ENCODE measurements around the gene TRIM65.
A peak's percentile ranks its signal among the peaks of the same experiment; 100 is the strongest.

TRIM65 gene

DNA sequence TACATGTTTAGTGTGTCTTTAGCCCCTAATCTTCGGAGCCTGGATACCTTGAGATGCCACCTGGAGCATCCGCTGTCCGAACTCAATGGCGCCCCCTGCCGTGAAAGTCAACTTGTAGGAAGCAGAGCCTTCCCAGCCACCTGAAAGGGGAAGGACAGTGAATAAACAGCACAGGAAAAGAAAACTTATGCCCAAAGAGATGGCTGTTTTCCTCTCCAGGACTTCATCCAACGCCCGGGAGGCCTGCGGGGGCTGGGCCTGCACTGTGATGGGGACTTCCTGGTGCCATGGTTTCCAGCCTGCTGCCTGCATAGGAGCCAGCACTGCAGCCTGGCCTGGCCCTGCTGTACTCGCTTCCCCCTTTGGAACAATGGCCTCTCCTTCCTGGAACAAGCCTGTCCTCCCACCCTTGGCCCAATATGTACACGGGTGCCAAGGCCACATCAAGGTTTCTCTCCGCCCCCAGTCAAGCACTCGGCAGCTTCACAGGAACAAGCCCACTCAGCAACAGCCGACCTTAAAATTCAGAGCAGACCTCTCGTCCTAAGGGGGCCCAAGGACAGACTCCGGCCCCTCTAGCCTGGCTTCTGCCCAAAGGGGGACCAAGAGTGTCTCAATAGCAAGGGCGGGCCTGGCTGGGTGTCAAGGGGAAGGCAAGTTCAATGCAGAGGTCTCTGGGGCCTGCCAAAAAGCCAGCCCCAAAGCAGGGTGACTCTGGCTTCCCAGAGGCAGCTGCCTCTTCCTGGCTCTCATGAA is 48.0 kb downstream of the TRIM65 start:
- Mint-ChIP-seq H3K27me3 (ENCODE audit: low read depth) (no peaks in the 10 kb centered on the region), H3K36me3 (ENCODE audit: low read depth) (peaks cover 29% of the 10 kb centered on the region), H3K27ac (peak overlapping the region; percentile 11), H3K4me3 (no peak overlapping the region), H3K4me1 (ENCODE audit: low read depth) (peaks cover 22% of the 10 kb centered on the region), H3K9me3 (no peaks in the 10 kb centered on the region)

DNA sequence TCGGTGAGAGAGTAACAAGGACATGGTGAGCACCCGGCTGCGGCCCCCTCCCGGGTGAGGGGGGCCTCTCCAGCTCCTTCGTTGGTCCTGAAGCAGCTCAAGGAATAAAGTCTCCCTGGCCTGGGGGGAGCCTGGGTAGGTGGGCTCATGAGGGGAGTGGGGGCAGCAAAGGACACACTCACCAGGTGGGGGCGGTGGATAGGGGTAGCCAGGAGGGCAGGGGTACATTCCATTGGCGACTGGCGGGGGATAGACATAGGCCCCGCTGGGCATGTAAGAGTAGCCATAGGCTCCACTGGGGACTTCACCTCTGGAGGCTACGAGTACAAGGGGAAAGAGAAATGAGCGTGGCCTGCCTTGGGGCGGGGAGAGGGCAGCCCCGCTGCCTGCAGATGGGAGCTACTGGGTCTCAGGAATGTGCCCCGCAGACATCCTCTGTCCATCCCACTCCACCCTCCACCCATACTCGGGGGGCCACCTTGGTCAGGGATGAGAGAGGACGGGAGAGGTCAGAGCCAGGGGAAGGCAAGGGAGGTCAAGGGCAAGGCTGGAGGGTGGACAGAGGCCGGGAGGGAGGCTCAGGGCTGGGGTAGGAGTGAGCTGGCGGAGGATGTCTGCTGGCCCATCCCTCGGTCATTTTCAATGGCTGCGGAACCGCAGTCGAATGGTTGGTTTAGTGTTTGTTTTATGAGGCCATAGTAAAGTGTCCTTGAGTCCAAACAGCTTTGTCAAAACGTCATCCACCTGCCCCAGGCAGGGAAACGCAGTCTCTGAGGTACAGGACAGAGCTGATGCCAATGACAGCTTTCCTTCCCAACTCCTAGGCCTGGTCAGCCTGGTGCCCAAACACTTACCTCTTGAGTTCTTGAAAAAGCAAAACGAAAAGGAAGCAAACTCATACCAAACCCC is 48.9 kb downstream of the TRIM65 start:
- peaks cover 19% of the 10 kb centered on the region for H3K4me1 Mint-ChIP-seq (ENCODE audit: low read depth)
- no peaks in the 10 kb centered on the region for H3K9me3 Mint-ChIP-seq
- no peaks in the 10 kb centered on the region for H3K27me3 Mint-ChIP-seq (ENCODE audit: low read depth)
- peak overlapping the region; percentile 11 for H3K27ac Mint-ChIP-seq
- no peak overlapping the region for H3K4me3 Mint-ChIP-seq
- peaks cover 33% of the 10 kb centered on the region for H3K36me3 Mint-ChIP-seq (ENCODE audit: low read depth)

DNA sequence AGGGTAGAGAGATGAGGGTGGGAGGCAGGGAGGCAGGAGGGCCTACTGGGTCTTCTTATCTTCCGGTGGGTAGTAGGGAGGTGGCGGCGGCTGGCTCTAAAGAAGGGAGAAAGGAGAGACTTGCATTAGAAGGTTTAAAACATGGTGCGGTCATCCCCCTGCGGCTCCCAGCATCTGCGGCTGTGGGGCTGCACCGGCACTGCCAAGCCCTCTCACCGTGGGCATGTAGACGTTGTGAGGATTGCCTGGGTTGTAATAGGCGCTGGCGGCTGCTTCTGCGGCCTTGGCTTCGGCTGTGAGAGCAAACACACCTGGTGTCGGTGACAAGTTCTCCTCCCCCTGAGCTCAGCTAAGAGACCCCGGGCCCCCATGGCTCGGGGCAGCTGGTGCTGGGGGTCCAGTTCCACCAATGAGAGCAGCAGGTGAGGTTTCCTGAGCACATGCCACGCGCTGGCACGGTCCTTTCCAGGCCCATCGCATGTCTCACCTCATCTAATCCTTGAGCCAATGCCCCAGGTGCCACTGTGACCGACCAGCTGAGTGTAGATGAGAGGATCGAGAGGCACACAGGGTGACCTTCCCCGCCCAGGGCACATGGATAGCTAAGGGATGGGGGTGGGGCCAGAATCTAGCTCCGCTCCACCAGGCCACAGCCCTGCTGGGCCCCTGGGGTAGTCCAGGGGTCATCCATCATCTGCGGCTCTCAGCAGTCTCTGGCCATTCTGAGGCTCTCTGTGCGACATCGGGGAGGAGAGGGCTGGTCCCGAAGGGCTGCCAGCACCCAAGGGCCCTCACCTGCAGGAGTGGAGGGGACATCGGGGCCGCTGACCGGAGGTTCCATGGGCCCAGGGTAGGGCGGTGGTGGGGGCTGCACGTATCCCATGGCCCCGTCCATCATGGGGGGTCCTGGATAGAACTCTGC is 49.8 kb downstream of the TRIM65 start:
- Mint-ChIP-seq H3K4me3 (no peak overlapping the region), H3K27ac (no peak overlapping the region), H3K36me3 (ENCODE audit: low read depth) (peaks cover 36% of the 10 kb centered on the region), H3K27me3 (ENCODE audit: low read depth) (no peaks in the 10 kb centered on the region), H3K9me3 (no peaks in the 10 kb centered on the region), H3K4me1 (ENCODE audit: low read depth) (peaks cover 20% of the 10 kb centered on the region)

DNA sequence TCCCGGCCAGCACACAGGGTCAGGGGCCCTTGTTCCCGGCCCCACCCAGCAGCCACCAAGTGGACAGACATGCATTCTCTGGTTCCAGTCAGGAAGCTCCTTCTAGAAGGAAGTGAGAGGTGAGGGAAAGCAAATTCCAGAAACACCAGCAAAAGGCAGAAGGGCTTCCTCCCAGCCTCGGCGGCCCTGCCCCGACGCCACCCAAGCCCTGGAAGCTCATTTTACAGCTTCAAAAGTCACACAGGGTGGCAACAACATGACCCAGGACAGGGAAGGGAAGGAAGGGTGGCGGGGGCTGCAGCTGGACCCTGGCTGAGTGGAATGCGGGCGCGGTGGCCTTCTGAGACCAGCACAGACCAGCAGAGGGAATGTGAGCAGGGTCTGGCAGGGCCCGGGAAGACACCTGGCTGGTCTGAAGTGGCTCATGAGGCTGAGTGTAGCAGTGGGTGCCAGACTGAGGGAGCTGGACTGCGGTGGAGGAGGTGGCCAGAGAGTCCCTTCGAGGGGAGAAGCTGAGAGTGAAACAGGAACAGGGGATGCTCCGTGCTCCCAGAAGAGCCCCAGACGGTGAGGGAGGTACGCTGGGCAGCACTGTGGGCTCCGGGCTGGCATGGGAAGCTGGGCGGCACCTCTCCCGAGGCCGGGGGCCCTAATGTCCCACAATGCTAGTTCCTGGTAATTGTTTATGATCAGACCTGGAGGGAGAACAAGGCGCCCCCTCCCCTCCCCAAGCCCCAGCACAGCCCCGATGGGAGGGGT is 50.6 kb downstream of the TRIM65 start:
- Mint-ChIP-seq H3K4me1 (ENCODE audit: low read depth) (peaks cover 19% of the 10 kb centered on the region), H3K36me3 (ENCODE audit: low read depth) (peaks cover 36% of the 10 kb centered on the region), H3K27me3 (ENCODE audit: low read depth) (no peaks in the 10 kb centered on the region), H3K9me3 (no peaks in the 10 kb centered on the region), H3K4me3 (no peak overlapping the region), H3K27ac (peak overlapping the region; percentile 62)

DNA sequence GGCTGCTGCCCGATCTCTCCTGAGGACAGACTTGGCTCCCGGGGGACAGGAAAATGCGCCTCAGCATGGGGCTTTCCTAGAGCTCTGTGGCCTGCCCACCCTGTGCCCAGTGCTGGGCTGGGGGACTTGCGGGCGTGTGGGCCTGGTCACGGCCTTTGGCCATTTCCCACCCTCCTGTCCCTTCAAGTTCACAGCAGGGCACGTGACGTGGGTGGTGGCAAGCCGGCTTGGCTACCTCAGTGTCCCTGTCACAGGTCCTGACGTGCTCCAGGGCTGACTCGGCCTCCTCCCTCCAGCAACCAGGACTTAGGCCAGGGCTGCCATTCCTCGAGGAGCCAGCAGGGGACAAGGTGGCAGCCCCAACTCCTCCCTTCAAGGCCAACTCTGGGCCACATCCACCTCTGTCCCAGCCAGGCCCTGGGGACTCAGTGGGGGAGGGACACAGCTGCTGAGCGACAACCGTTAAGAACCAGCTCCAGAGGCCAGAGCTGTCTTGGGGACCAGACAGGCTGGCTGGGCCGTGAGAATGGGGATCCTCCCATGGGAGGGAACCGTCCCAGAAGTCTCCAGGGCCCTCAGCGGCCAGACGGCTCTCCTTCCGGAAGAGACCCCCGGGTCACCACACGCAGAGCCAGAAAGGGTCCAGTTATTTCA is 51.6 kb downstream of the TRIM65 start:
- Mint-ChIP-seq H3K27ac (peak overlapping the region; percentile 65), H3K9me3 (no peaks in the 10 kb centered on the region), H3K27me3 (ENCODE audit: low read depth) (no peaks in the 10 kb centered on the region), H3K4me1 (ENCODE audit: low read depth) (peaks cover 19% of the 10 kb centered on the region), H3K4me3 (peak overlapping the region; percentile 25), H3K36me3 (ENCODE audit: low read depth) (peaks cover 37% of the 10 kb centered on the region)

DNA sequence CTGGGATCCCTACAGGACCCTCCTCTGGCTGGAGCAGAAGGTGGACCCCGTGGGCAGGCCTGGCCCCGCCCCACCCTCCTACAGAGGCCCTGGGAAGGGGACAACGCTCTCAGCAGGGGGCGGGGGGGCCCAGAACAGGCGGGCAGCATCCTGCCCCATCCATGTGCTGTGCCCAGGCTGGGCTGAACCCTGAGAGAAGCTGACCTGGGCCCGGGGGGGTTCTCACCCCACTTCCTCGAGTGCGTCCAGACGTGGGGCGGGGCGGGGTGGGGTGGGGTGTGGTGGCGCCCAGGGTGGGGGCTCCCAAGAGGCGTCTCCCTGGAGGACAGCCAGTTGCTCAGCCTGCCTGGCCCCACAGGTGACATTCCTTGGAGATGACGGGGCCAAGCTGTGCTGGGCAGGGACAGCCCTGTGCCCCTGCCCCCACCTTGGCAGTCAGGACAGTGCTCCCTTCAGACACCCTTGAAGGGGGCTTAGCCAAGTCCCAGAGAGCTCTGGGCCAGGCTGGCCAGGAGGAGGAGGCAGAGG is 52.2 kb downstream of the TRIM65 start:
- Mint-ChIP-seq H3K4me1 (ENCODE audit: low read depth) (peaks cover 19% of the 10 kb centered on the region), H3K27ac (peak overlapping the region; percentile 97), H3K36me3 (ENCODE audit: low read depth) (peaks cover 35% of the 10 kb centered on the region), H3K4me3 (peak overlapping the region; percentile 94), H3K27me3 (ENCODE audit: low read depth) (no peaks in the 10 kb centered on the region), H3K9me3 (no peaks in the 10 kb centered on the region)

DNA sequence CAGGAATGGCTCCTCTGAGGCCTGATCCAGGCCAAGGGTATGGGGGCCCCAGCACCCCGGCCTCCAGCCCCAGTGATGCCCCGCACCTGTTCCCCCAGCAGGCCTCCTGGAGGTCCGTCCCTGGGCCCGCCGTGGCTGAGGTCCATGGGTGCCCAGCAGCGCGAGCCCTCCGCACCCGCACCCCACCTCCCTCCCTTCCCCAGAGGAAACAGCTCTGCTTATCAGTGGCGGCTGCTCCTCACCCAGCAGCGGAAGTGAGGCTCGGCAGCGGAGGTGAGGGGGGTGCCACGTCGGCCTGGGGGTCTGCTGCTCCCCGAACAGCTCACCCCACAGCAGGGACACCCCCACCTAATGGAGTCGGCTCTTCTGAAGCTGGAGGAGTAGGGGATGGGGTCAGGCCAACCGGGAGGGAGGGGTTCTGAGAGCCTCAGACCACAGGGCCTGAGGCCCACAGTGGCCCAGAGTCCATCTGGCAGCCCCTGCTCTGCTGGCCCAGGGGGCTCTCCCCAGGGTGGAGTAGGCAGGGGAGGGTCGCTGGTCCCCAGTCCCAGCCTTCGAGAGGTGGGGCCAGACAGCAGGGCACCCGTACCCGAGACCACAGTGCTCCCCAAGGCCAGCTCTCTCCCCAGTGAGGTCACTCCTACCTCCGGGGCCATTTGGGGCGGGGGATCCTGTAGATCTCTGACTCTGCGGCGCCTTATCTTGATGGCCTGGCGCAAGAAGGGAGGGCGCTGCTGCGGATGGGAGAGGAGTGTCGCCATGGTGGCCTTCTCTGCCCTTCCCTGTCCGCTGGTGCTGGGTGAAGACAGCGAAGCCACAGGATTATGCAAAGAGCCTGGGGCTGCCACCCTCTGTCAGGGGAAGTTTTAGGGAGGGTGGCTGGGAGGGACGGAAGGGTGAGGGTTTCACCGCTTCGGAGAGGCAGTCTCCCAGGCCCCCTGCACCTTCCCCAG is 52.9 kb downstream of the TRIM65 start, which contains the start of gene UNC13D:
Gene UNC13D, minus strand, starts transcription at position 828 of the 953 bp plus-strand sequence. Its CDS starts 67 bp downstream, at position 761.
- Mint-ChIP-seq H3K27me3 (ENCODE audit: low read depth) (no peaks in the 10 kb centered on the region), H3K36me3 (ENCODE audit: low read depth) (peaks cover 35% of the 10 kb centered on the region), H3K9me3 (no peaks in the 10 kb centered on the region), H3K4me3 (peak within 1 kb of the TSS; percentile 94), H3K27ac (peak within 1 kb of the TSS; percentile 97), H3K4me1 (ENCODE audit: low read depth) (peaks cover 17% of the 10 kb centered on the region)

DNA sequence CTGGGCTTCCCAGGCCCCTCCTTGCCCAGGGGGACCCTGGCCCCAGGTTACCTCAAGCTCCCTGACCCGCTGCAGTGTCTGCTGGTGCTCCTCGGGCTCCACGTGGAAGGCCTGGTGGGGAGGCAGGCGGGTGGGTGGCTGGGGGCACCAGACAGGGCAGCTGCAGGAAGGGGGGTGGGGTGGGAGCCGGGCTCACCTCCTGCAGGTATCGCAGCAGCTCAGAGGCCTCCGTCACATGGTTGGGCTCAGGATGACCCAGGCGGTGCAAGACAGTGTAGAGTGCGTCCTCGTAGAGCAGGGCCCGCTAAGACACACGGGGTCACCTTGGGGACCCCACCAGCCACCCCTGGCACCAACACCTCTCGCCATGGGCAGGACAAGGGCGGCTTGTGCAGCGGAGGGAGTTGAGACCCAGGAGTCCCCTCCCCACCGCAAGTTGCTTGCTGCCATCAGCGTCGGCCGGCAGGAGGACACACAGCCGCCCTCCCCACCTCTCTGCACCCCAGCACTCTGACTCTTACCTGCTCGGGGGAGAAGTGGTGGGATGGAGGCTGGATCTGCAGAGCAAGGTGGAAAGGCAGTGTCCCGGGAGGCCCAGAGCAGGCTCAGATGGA is 53.7 kb downstream of the TRIM65 start:
- peak overlapping the region; percentile 94 for H3K27ac Mint-ChIP-seq
- peaks cover 11% of the 10 kb centered on the region for H3K4me1 Mint-ChIP-seq (ENCODE audit: low read depth)
- H3K9me3 Mint-ChIP-seq = no peaks in the 10 kb centered on the region
- peaks cover 34% of the 10 kb centered on the region for H3K36me3 Mint-ChIP-seq (ENCODE audit: low read depth)
- H3K4me3 Mint-ChIP-seq = peak overlapping the region; percentile 94
- no peaks in the 10 kb centered on the region for H3K27me3 Mint-ChIP-seq (ENCODE audit: low read depth)

DNA sequence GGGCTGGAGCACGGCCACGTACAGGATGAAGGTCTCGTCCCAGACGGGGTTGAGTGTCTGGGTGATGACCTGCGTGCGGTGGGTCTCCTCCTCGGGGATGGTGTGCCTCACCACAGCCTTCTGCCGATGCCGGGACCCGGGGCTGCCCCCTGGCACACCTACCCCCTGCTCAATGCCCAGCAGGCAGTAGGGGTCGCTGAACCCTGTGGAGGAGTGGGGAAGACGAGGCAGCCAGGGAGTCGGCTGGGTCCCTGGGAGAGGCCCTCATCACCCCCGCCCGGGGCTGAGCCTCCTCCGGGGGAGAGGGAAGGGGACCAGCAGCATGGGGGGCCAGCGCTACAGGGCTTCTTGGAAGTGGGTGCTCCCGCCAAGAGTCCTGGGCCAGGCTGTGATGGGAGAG is 54.3 kb downstream of the TRIM65 start:
- Mint-ChIP-seq H3K4me3 (peak overlapping the region; percentile 94), H3K4me1 (ENCODE audit: low read depth) (peaks cover 8% of the 10 kb centered on the region), H3K9me3 (no peaks in the 10 kb centered on the region), H3K27ac (no peak overlapping the region), H3K36me3 (ENCODE audit: low read depth) (peaks cover 33% of the 10 kb centered on the region), H3K27me3 (ENCODE audit: low read depth) (no peaks in the 10 kb centered on the region)

DNA sequence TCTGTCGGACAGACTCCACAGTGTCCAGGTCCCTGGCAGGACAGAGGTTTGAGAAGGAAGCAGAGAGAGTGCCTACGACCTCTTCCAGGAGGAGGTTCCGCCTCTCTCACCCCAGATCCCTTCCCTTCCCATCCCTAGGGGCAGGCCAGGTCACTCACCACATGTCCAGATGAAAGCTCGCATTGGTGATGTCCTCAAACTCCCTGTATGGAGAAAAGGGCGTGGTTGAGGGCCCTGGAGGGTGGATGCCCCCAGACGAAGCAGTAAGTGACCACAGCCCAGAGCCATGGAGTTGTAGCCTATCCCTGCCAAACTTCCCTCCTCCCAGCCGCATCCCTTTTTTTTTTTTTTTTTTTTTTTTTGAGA is 56.0 kb downstream of the TRIM65 start:
- Mint-ChIP-seq H3K4me1 (ENCODE audit: low read depth) (peaks cover 8% of the 10 kb centered on the region), H3K36me3 (ENCODE audit: low read depth) (peaks cover 26% of the 10 kb centered on the region), H3K27ac (no peak overlapping the region), H3K4me3 (no peak overlapping the region), H3K9me3 (no peaks in the 10 kb centered on the region), H3K27me3 (ENCODE audit: low read depth) (no peaks in the 10 kb centered on the region)

DNA sequence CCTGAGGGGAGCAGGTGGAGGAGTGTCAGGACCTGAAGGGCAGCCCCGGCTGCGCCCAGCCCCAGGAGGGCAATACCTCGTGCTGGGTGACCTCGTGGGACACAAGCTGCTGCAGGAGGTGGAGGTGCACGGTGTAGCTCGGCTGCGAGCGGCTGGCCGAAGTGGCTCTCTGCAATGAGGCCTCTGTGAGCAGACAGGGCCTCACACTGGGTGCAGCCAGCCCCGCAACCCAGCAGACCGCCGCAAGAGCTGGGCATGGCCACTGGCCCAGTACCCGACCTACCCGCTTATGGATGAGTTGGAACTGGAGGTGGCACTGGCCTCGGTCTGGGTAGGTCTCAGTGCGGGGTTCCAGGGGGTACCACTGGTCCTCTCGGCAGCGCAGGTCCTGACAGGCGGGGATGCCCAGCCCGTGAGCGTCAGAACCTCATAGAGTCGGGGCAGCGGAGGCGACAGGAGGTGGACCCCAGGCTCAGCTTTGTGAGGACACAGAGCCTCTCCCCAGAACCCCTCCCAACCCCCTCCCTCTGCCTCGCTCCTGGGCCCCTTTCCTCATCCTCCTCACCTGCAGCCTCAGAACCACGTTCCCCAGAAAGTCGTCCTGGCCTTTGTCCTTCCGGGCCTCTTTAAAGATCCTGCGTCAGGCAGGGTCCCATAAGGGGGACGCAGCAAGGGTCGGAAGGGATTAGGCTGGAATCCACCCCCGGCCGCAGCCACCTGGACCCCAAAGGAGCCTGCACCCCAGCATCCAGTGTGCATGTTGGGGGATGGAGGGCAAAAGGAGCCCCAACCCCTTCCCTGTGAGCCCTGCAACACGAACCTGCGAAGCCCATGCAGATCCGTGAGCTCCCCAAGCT is 56.6 kb downstream of the TRIM65 start:
- H3K4me1 Mint-ChIP-seq (ENCODE audit: low read depth) = peaks cover 4% of the 10 kb centered on the region
- H3K9me3 Mint-ChIP-seq = no peaks in the 10 kb centered on the region
- peaks cover 21% of the 10 kb centered on the region for H3K36me3 Mint-ChIP-seq (ENCODE audit: low read depth)
- no peaks in the 10 kb centered on the region for H3K27me3 Mint-ChIP-seq (ENCODE audit: low read depth)
- no peak overlapping the region for H3K4me3 Mint-ChIP-seq
- no peak overlapping the region for H3K27ac Mint-ChIP-seq
